Transverse colon (tissue), 4 donors: ENCODE results near the gene SHFL. TPM values are rescaled to one million over a fixed set of nuclear protein-coding genes. Genes with fewer than 3 reads are reported as not detected.
A peak's percentile ranks its signal among the peaks of the same experiment; 100 is the strongest.

ENCODE experiments used
- DNase-seq: peaks from one replicate; pipeline ENCODE4 v3.0.0-alpha.2; 2019
- H3K27ac ChIP-seq, 4 donors: fragments of 200-600 bp; sonication (generic); 2 replicates each; pipeline ENCODE4 v1.5.1; 2016 to 2018; ENCODE audit warnings: inconsistent platforms in 4 of 4
- H3K27me3 ChIP-seq: fragments of 200-600 bp; sonication (generic); 2 replicates; pipeline ENCODE4 v1.5.1; 2017; ENCODE audit warnings: inconsistent platforms
- H3K36me3 ChIP-seq, 4 donors: fragments of 200-600 bp; sonication (generic); 2 replicates each; pipeline ENCODE4 v1.5.1; 2017 to 2019; ENCODE audit warnings: inconsistent platforms in 4 of 4
- H3K4me1 ChIP-seq, 4 donors: fragments of 200-600 bp; sonication (generic); 2 replicates each; pipeline ENCODE4 v1.5.1; 2017 to 2020; ENCODE audit warnings: inconsistent platforms in 4 of 4
- H3K4me3 ChIP-seq, 4 donors: fragments of 200-600 bp; sonication (generic); 1 replicate in 1 of 4; 2 replicates in 3 of 4; pipeline versions ENCODE4 v1.5.1 to v1.6.1; 2017 to 2019; ENCODE audit warnings: inconsistent platforms in 4 of 4
- H3K9me3 ChIP-seq, 2 donors: fragments of 200-600 bp; sonication (generic); 2 replicates each; pipeline ENCODE4 v1.5.1; 2017 to 2019; ENCODE audit warnings: inconsistent platforms in 2 of 2
- CTCF ChIP-seq, 5 experiments: fragments of 200-600 bp in 3 of 5; fragments of 450-650 bp in 2 of 5; sonication (generic) in 3 of 5; IDR thresholded peaks; 1 replicate in 2 of 5; 2 replicates in 3 of 5; pipeline ENCODE4 v1.5.1; 2016 to 2017; ENCODE audit warnings: antibody characterized with exemption in 5 of 5, inconsistent platforms in 3 of 5, mild to moderate bottlenecking in 2 of 5, moderate library complexity in 1 of 5
- EP300 ChIP-seq: sonication (generic); formaldehyde crosslinking; IDR thresholded peaks from one replicate; pipeline ENCODE4 v1.6.1; 2017; ENCODE audit warnings: antibody characterized with exemption, low read depth
- POLR2A ChIP-seq: fragments of 450-650 bp; IDR thresholded peaks from one replicate; pipeline ENCODE4 v1.6.1; 2016; ENCODE audit warnings: antibody characterized with exemption, mild to moderate bottlenecking, moderate library complexity
- POLR2AphosphoS5 ChIP-seq, 3 donors: sonication (generic); formaldehyde crosslinking; IDR thresholded peaks; one replicate each; pipeline ENCODE4 v1.6.1; 2016; ENCODE audit warnings: antibody characterized with exemption in 3 of 3
- WGBS, 2 donors: methylation state at CpG; one replicate each; pipeline ENCODE4 v1.1.5; 2018; ENCODE audit warnings: low coverage in 1 of 2; 5-methylcytosine and 5-hydroxymethylcytosine counted together
- in situ Hi-C, 4 donors: fragments of 200-750 bp; cut with MboI; loops; one replicate each; pipeline versions ENCODE4 v1.15.0 to v1.15.1; 2017; ENCODE audit warnings: low sequenced_read_pairs in 3 of 4, low pct_ligation_motif_present in 1 of 4, low pct_unique_long_range_greater_than_20kb in 1 of 4
- intact Hi-C: fragments of 100-400 bp; cut with DNase I; formaldehyde crosslinking; loops from one replicate; pipeline ENCODE4 v1.15.1; 2023; ENCODE audit warnings: low total_unique reads
- total RNA-seq, 4 donors: library from RNA; depleted of rRNA; stranded (reverse); fragments of >200 nt; gene quantifications; one replicate each; pipeline ENCODE4 v1.1.0, GENCODE V29; 2016

The SHFL gene
- total RNA-seq, 4 donors from 2014 or later: 24.5 to 56.1 (median 39.0) TPM

GRCh38 chr19:10124429-10124828 lies 38.3 kb downstream of the SHFL start:
- in situ Hi-C loops (loop anchor here in 1 of 4 donors (25.0 kb wide), 1 partner anchor 113 kb away; the partner anchor contains the start of gene S1PR2), intact Hi-C loops (no loop called here)
- Histone ChIP-seq H3K4me3 (no peak overlapping the region), H3K36me3 (no peaks in the 10 kb centered on the region), H3K9me3 (no peaks in the 10 kb centered on the region), H3K4me1 (peaks cover 0 to 9% (median 5%) of the 10 kb centered on the region in 4 donors), H3K27ac (no peak overlapping the region), H3K27me3 (no peaks in the 10 kb centered on the region)
- WGBS, 2 donors: 95% methylated on average over 7 of the region's 7 CpGs
- TF ChIP-seq POLR2AphosphoS5 (IDR thresholded peaks at IDR 0.05) (no peak), POLR2A (no peak), EP300 (no peak), CTCF (IDR thresholded peaks at IDR 0.05) (no peak)
- no peak for DNase-seq

GRCh38 chr19:10126213-10126639 lies 40.1 kb downstream of the SHFL start:
- Histone ChIP-seq H3K27ac (peak overlapping the region in 1 of 4 donors; percentile 52), H3K9me3 (no peaks in the 10 kb centered on the region), H3K36me3 (peaks cover 0 to 7% (median 0%) of the 10 kb centered on the region in 4 donors), H3K27me3 (no peaks in the 10 kb centered on the region), H3K4me1 (no peaks in the 10 kb centered on the region), H3K4me3 (no peak overlapping the region)
- DNase-seq: no peak
- in situ Hi-C loops: no loop called here
- TF ChIP-seq CTCF (IDR thresholded peaks at IDR 0.05): no peak
- no peak for TF ChIP-seq POLR2AphosphoS5 (IDR thresholded peaks at IDR 0.05)
- no peak for TF ChIP-seq POLR2A
- TF ChIP-seq EP300: no peak
- intact Hi-C loops: no loop called here
- 93% methylated on average over 4 of the region's 4 CpGs; no CpG with 5 or more reads in 1 of the 2 donors for WGBS, 2 donors

DNA sequence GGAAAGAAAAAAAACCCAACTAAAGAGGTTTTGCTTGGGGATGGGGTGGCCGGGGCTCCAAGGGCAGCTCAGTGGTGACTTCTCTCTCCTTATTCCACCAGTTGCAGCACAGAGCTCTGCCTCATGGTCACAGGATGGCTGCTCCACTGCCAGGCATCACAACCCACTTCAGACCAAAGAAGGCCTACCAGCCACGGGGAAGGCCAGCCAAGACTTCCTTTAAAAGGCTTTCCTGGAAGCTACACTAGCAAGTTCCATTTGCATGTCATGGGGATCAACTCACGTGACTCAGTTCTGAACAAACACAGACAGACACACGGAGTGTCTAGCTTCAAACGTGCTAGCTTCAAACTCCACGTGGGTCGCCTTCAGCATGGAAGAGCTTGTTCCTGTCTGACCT lies 46.8 kb downstream of the SHFL start:
- H3K27me3 ChIP-seq: no peaks in the 10 kb centered on the region
- no peaks in the 10 kb centered on the region for H3K9me3 ChIP-seq
- H3K27ac ChIP-seq: no peak overlapping the region
- TF ChIP-seq POLR2AphosphoS5 (IDR thresholded peaks at IDR 0.05) (no peak), POLR2A (no peak), EP300 (no peak), CTCF (IDR thresholded peaks at IDR 0.05) (no peak)
- in situ Hi-C loops: no loop called here
- 84% methylated on average over 7 of the region's 7 CpGs; no CpG with 5 or more reads in 1 of the 2 donors for WGBS, 2 donors
- no peaks in the 10 kb centered on the region for H3K4me1 ChIP-seq
- no peak for DNase-seq
- intact Hi-C loops: no loop called here
- H3K4me3 ChIP-seq: no peak overlapping the region
- H3K36me3 ChIP-seq: peaks cover 0 to 35% (median 6%) of the 10 kb centered on the region in 4 donors

DNA sequence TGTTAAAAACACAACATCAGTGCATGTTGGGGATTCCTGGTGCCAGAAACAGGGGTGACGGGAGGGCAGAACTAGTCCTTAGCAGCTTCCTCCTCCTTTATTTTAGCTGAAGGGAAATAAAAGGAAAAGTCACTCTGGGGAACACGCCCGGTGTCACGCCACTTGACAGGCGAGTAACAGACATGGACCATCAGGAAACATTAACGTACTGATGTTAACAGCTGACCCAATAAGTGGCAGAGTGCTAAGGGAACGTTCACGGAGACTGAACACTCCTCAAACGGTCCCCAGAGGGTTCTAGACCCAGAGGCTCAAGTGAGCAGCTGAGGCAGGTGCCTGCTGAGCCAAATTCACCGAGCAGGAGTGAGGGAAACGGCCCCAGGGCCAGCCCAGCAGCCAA lies 47.5 kb downstream of the SHFL start:
- Histone ChIP-seq H3K4me3 (no peak overlapping the region), H3K27ac (no peak overlapping the region), H3K4me1 (no peaks in the 10 kb centered on the region), H3K36me3 (peaks cover 0 to 35% (median 9%) of the 10 kb centered on the region in 4 donors), H3K9me3 (no peaks in the 10 kb centered on the region), H3K27me3 (no peaks in the 10 kb centered on the region)
- 87 to 100% methylated on average over 4 to 11 of the region's 11 CpGs for WGBS, 2 donors
- intact Hi-C loops (no loop called here), in situ Hi-C loops (no loop called here)
- TF ChIP-seq CTCF (IDR thresholded peaks at IDR 0.05) (no peak), POLR2AphosphoS5 (IDR thresholded peaks at IDR 0.05) (no peak), EP300 (no peak), POLR2A (no peak)
- no peak for DNase-seq
